ENCODE results near the gene UPK1A.

- TF ChIP-seq CTCF (IDR thresholded peaks at IDR 0.05; ENCODE audit: low read length): no peak
- no peak for TF ChIP-seq EZH2 (IDR thresholded peaks at IDR 0.05; ENCODE audit: borderline replicate concordance, low read length)
These were observed 9.3 kb downstream of the UPK1A start for GRCh38 chr19:35675589-35676140.

Data from OCI-LY1 (cell line).